GM20000 (cell line): Measurements from ENCODE around the gene GNG8.
A peak's percentile ranks its signal among the peaks of the same experiment; 100 is the strongest.

Experiments
- DNase-seq: peaks from one replicate; pipeline ENCODE4 v3.0.0; 2012; ENCODE audit warnings: low spot score
- TF ChIP-seq, protein P1 (sequence below): IDR thresholded peaks from 2 replicates; pipeline ENCODE4 v1.5.1; 2012; ENCODE audit warnings: mild to moderate bottlenecking, control low read depth; ENCODE audit errors: extremely low read depth, missing control alignments

Gene GNG8

GRCh38 chr19:46604781-46605355, 31.1 kb downstream of the GNG8 start:
- DNase-seq, result no peak
- TF ChIP-seq, protein P1, sequence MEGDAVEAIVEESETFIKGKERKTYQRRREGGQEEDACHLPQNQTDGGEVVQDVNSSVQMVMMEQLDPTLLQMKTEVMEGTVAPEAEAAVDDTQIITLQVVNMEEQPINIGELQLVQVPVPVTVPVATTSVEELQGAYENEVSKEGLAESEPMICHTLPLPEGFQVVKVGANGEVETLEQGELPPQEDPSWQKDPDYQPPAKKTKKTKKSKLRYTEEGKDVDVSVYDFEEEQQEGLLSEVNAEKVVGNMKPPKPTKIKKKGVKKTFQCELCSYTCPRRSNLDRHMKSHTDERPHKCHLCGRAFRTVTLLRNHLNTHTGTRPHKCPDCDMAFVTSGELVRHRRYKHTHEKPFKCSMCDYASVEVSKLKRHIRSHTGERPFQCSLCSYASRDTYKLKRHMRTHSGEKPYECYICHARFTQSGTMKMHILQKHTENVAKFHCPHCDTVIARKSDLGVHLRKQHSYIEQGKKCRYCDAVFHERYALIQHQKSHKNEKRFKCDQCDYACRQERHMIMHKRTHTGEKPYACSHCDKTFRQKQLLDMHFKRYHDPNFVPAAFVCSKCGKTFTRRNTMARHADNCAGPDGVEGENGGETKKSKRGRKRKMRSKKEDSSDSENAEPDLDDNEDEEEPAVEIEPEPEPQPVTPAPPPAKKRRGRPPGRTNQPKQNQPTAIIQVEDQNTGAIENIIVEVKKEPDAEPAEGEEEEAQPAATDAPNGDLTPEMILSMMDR, result no peak

GRCh38 chr19:46603752-46604231, 32.2 kb downstream of the GNG8 start:
- peak; percentile 2 for DNase-seq
- TF ChIP-seq, protein P1, result no peak

DNA sequence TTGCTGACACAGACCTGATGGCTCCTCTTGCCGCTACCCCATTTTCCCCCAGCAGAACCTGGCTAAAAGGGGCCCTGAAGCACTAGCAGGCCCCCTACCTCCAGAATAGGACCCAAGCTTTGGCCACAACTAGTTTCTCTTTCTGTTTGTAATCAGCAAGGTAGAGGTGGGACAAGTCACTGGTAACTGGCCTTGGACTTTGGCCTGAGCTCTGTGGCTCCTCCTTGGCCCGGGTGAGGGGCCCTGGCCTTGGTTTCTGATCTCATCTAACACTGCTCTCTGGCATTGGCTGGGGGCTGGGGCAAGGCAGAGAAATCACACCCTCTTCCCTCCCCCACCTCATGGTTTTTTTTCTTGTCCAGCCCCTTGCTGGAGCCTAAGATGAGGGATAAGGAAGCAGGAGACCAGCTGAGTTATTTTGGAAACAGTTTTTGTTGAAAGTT, 32.8 kb downstream of the GNG8 start:
- peak; percentile 72 for DNase-seq
- TF ChIP-seq, protein P1, result no peak

- DNase-seq, result peak; percentile 7
- TF ChIP-seq, protein P1, result no peak
Observed at GRCh38 chr19:46602392-46603194, 33.4 kb downstream of the GNG8 start.

- TF ChIP-seq, protein P1, result no peak
- no peak for DNase-seq
Observed at GRCh38 chr19:46601318-46602224, 34.4 kb downstream of the GNG8 start, which contains the start of gene CALM3. Gene CALM3, plus strand, starts transcription at chr19:46601330. Its CDS starts 105 bp downstream, at chr19:46601435.

GRCh38 chr19:46600384-46601317, 35.4 kb downstream of the GNG8 start:
- TF ChIP-seq, protein P1, result no peak
- DNase-seq, result peak; percentile 96
